Right renal cortex interstitium (tissue), 3 donors: ENCODE data around the gene NEK11. TPM values are rescaled to one million over a fixed set of nuclear protein-coding genes. Genes with fewer than 3 reads are reported as not detected.
"Not testable (repeated sequence)": the region's sequence is repeated elsewhere in the genome, so short reads cannot be mapped to it uniquely, and the experiment has no call there.

Experiments
- DNase-seq, 3 donors: peaks; one replicate each; pipeline ENCODE4 v3.0.0-alpha.2; 2013; ENCODE audit warnings: low read depth in 3 of 3, low spot score in 2 of 3
- polyA plus RNA-seq, 3 donors: library from polyadenylated mRNA; unstranded; fragments of 120-200 nt; gene quantifications; one replicate each; pipeline ENCODE4 v1.2.1, GENCODE V29; 2013; ENCODE audit not compliant: insufficient read length in 3 of 3

Gene NEK11
- polyA plus RNA-seq, 3 donors = 19.2 to 22.1 (median 21.7) TPM

DNA sequence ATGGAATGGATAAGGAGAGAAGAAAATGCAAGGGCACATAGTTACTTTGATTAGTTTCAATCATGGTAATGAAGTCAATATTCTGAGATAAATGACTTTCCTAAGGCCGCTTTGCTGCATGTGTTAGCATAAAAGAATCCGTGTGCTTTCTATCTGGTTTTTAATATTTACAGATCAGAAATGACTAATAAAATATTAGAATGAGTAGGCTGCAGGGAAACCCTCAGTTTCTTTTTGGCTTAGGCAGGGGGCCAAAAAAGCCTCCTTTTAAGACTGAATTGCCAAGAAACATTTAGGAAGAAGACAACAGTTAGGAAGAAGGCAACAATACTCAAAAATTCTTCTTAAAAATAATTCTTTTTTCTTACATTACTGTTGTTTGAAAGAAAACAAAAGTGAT, 11.6 kb downstream of the NEK11 start:
- no peak for DNase-seq

- not testable (repeated sequence) for DNase-seq
Observed at GRCh38 chr3:131042271-131042985, 15.8 kb downstream of the NEK11 start.

DNA sequence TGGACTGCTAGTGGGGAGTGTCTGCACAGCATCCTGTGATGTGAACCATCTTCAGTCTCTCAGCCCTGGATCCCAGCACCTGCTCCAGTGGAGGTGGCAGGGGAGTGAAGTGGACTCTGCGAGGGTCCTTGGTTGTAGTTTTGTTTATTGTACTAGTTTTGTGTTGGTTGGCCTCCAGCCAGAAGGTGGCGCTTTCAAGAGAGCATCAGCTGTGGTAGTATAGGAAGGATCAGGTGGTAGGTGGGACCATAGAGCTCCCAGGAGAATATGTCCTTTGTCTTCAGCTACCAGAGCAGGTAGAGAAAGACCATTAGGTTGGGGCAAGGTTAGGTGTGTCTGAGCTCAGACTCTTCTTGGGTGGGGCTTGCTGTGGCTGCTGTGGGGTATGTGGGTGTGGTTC, 20.9 kb downstream of the NEK11 start:
- no peak for DNase-seq

GRCh38 chr3:131048030-131048429, 21.4 kb downstream of the NEK11 start:
- DNase-seq = no peak

- no peak for DNase-seq
Observed at GRCh38 chr3:131050001-131050400, 23.3 kb downstream of the NEK11 start.

GRCh38 chr3:131053043-131053859, 26.6 kb downstream of the NEK11 start:
- DNase-seq = no peak

DNA sequence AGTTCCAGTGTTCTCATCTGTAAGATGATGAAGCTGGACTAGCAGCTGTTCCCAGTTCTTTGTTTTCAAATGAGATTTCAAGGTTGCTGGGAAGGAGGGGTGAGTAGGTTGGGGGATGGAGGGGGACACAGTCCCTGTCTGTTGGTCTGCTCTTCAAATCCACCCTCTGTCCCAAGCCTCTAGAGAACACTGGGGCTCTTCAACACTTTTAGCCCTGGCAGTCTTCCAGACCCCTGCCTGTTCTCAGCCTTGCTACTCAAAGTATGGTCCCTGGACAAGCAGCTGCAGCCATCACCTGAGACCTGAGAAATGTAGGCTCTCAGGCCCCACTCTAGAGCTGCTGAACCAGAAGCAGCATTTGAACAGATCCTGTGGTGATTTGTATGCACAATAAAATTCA, 41.3 kb downstream of the NEK11 start:
- no peak for DNase-seq

- DNase-seq = no peak
Observed at GRCh38 chr3:131072099-131072559, 45.5 kb downstream of the NEK11 start.

DNA sequence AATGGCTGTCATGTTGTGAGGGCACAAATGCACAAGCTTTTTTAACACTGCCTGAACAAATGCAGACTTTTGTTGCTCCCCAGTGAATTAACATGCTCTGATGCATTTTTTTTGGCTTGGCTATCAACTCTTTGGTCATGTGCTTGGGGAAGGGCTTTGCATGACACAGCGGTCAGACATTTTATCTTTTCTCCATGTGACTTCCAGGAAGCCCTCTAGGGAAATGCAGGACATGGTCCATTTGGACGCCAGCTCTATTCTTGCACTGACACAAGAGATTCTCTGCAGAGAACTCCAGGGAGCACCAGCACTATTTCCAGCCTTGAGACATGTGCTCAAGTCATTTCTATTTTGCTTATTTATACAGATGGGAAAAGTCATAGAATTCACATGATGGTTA, 46.2 kb downstream of the NEK11 start:
- peak in 1 of 3 donors; percentile 17 for DNase-seq

GRCh38 chr3:131075632-131076328, 49.1 kb downstream of the NEK11 start:
- no peak for DNase-seq

DNA sequence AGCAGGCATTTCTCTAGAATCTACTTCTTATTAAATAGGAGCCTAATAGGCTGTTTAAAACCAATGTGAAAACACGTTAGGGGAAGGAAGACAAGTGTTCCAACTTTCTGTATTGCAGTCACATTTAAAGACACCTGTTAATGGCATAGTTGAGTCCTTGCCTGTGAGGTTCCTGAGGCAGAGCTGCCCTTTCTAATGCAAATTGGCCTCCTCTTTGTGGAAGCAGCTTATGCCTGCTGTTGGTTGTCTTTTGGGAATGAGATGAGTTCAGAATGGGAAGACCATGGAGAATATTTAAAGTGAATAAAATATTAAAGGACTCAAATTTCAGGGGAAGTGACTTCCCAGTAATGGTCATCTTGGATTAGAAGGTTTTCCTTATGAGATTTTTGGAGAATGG, 51.2 kb downstream of the NEK11 start:
- DNase-seq = no peak

- no peak for DNase-seq
Observed at GRCh38 chr3:131079086-131079485, 52.4 kb downstream of the NEK11 start.

DNA sequence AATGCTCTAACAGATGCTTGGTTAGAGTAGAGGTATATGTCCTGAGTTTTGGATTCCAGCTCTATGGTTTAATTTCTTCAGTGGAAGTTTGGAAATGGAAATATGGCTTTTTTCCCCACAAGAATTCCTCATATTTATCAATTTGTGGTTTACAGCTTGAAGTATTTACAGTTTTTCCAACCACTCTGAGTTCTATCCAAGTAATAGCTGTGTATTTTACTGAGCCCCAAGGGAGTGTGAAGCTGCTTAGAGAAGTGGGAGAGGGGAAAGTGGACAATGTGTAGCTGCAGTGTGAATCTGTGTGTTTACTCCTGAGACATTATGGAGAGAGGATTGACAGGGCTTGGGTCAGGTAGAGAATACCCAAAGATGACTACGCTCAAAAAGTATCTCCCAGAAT, 54.5 kb downstream of the NEK11 start:
- DNase-seq = no peak

DNA sequence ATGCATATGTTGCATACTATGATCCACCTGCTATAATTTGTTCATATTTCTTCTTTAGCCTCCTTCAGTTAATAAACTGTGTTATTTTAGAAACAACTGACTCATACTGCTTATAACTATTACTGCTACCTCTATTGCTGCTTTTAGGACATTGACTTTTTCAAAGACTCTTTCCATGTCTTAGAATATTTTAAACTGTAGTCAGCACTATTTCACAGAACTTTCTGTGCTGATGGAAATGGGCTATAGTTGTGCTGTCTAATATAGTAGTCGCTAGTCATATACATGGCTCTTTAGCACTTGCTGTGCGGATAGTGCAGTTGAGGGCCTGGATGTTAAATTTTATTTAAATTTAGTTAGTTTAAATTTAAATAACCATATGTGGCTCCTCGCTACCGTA, 55.6 kb downstream of the NEK11 start:
- DNase-seq = no peak

DNA sequence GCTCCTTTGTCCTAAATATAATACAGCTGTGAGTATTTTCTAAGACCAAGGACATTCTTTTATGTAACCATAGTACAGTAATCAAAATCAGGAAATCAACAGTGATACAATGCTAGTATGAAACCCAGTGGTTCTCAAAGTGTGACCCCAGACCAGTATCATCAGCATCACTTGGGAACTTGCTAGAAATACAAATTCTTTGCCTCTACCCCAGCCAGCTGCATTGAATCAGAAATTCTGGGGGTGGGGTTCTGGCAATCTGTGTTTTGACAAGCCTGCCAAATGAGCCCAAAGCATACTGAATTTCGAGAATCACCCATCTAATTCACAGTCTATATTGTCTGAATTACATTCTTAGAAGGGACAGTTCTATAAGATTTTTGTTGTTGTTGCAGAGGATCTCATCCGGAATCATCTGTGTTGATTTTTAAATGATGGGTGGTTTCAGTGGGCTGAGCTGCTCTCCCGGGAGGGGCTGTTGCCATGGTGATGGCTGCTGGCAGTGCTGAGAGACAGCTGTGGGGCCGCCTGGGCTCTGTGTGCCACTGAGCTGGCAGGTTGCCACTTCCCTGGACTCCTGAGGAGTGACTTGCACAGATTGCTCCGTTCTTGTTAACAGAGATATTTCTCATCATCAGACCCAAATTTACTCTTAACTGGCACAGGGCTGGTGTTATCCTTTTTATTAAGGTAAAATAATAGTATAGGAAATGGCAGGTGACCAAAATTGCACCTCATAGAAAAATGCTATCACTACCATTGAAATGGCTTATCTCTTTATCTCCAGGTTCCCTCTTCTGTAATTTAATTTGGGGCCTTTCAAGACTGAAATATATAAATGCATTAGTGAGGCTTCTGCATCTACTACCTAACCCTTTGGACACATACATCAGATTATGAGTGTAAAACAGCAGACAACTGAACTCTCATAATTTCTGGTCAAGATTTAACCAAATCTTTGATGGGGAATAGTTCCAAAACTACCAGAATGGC, 56.5 kb downstream of the NEK11 start:
- DNase-seq = peak in 1 of 3 donors; percentile 17

DNA sequence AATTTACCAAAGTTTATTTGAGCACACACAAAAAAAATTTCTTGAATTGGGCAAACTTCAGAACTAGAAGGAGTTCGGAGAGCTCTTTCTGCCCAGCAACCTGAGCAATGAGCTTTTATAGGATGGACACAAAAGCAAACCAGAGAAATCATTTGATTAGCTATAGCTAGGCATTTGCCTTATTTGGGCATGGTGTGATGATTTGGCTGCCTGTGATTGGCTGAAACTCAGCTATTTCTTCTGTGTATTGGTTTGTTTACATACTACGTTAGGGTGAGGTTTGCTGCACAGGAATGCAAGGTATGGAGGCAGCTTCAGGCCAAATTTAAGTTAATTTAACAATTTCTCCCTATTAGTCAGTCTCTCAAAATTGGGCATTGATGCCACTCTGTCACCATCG, 65.1 kb downstream of the NEK11 start:
- no peak for DNase-seq

DNA sequence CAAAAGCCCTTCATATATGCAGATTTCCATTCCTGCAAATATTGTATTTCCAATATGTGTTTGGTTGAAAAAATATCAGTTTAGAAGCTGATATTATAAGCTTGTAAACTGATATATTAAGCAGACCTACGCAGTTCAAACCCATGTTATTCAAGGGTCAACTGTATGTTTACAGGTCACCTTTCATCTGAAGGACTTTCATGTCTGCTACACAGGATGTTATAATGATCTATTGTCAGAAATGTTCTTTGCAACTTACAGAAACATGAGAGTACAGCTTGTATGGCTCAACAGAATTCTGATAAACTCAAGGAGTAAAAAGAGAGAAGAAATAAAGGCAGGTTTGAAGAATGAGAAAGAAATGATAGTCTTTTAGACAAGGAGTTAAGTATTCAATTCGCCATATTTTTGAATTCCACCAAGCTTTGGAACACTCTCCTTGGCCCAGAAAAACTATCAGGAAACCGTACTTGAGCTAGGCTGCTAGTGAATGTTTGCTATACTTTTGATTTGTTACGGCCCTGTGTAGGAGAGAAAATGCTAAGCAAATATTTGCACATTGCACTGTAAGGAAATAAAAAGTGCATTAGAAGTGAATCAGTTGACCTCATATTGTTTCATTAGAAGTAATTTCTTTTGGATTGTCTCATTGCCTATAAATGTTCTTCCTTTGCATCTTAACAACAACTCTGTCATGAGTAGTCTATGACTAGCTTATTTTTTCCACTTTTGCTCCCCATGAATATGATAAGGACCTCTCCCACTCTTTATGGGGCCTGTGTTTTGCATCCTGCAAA, 81.2 kb downstream of the NEK11 start:
- no peak for DNase-seq

DNA sequence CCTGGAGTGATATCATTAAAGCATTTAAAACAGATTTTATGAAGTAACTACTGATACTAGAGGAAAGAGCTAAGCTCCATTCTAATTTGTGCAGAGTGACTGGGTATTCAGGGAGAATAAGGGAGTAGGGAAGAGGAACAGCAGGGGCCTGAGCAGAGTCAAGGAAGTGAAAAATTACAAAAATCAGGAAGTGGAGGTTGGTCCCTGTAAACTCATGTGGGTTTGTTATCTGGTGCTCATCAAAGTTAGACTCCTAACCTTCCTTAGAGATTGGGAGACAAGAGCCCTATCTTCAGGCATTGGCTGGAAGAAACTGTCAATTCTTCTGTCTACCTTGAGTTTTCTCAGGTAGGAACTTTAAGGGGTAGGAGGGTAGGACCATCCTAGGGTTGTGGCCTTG, 82.5 kb downstream of the NEK11 start:
- no peak for DNase-seq

DNA sequence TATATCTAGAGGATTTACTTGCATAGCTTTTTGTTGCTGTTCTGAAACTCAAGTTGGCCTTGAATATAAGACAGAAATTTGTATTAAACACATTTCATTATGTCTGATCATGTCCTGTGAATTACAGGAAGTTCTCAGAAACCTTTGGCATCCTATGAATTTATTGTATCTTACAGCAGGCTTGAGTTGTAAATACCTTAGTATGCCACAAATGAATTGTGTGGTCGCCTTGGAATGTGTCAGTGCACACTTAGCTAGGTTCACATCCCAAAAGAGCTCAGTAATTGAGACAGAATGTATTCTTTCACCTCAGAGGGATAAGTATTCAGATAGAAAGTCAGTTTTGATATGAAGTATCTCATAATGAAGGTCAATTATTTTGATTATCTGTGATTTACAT, 83.4 kb downstream of the NEK11 start:
- no peak for DNase-seq
